Tibial nerve (tissue), 4 donors: ENCODE data around the gene ZRANB2. TPM values are rescaled to one million over a fixed set of nuclear protein-coding genes. Genes with fewer than 3 reads are reported as not detected.

Experiments
- DNase-seq, 2 donors: peaks; one replicate each; pipeline ENCODE4 v3.0.0-alpha.2; 2019; ENCODE audit warnings: low spot score in 2 of 2
- H3K27ac ChIP-seq, 4 donors: fragments of 200-600 bp; sonication (generic) in 3 of 4; one replicate each; pipeline ENCODE4 v1.5.1; 2017 to 2019; ENCODE audit warnings: mild to moderate bottlenecking in 1 of 4
- H3K27me3 ChIP-seq, 2 donors: fragments of 200-600 bp; sonication (generic) in 1 of 2; one replicate each; pipeline versions ENCODE4 v1.5.1 to v1.6.0; 2017 to 2019
- H3K36me3 ChIP-seq, 3 donors: fragments of 200-600 bp; sonication (generic); one replicate each; pipeline ENCODE4 v1.5.1; 2018 to 2019
- H3K4me1 ChIP-seq, 4 donors: fragments of 200-600 bp; sonication (generic) in 3 of 4; one replicate each; pipeline ENCODE4 v1.5.1; 2017 to 2019
- H3K4me3 ChIP-seq, 4 donors: fragments of 200-600 bp; sonication (generic) in 3 of 4; one replicate each; pipeline ENCODE4 v1.5.1; 2017 to 2019; ENCODE audit warnings: mild to moderate bottlenecking in 1 of 4, moderate library complexity in 1 of 4
- H3K9me3 ChIP-seq, 4 donors: fragments of 200-600 bp; sonication (generic) in 3 of 4; one replicate each; pipeline ENCODE4 v1.5.1; 2017 to 2019
- CTCF ChIP-seq, 5 experiments: fragments of 200-600 bp in 3 of 5; fragments of 450-650 bp in 2 of 5; sonication (generic) in 3 of 5; IDR thresholded peaks; one replicate each; pipeline ENCODE4 v1.5.1; 2016 to 2019; ENCODE audit warnings: antibody characterized with exemption in 5 of 5, mild to moderate bottlenecking in 3 of 5, moderate library complexity in 2 of 5
- EP300 ChIP-seq, 2 donors: sonication (generic); formaldehyde crosslinking; IDR thresholded peaks; one replicate each; pipeline ENCODE4 v1.6.1; 2017; ENCODE audit warnings: antibody characterized with exemption in 2 of 2, mild to moderate bottlenecking in 1 of 2
- POLR2A ChIP-seq, 2 donors: fragments of 450-650 bp; IDR thresholded peaks; one replicate each; pipeline ENCODE4 v1.6.1; 2017; ENCODE audit warnings: antibody characterized with exemption in 2 of 2, mild to moderate bottlenecking in 2 of 2, moderate library complexity in 2 of 2
- WGBS, 2 donors: methylation state at CpG; one replicate each; pipeline ENCODE4 v1.1.5; 2018; 5-methylcytosine and 5-hydroxymethylcytosine counted together
- total RNA-seq, 4 donors: library from RNA; depleted of rRNA; stranded (reverse); fragments of >200 nt; gene quantifications; one replicate each; pipeline ENCODE4 v1.1.0, GENCODE V29; 2016

Gene ZRANB2
- total RNA-seq, 4 donors from 2014 or later: 76.5 to 108 (median 96.1) TPM

- TF ChIP-seq POLR2A (IDR thresholded peaks at IDR 0.05) (no peak), EP300 (IDR thresholded peaks at IDR 0.05) (no peak), CTCF (IDR thresholded peaks at IDR 0.05) (no peak)
- Histone ChIP-seq H3K4me1 (peaks cover 0 to 21% (median 2%) of the 10 kb centered on the region in 4 donors), H3K27me3 (peaks cover 0 to 44% of the 10 kb centered on the region in 2 donors), H3K9me3 (no peaks in the 10 kb centered on the region), H3K36me3 (no peaks in the 10 kb centered on the region), H3K4me3 (peak overlapping the region; percentile 20 to 58 (median 28)), H3K27ac (no peak overlapping the region)
- 10 to 20% methylated on average over 32 to 62 of the region's 73 CpGs for WGBS, 2 donors
- no peak for DNase-seq
These were observed 33.8 kb downstream of the ZRANB2 start for GRCh38 chr1:71046891-71047634.

- no peak for DNase-seq
These were observed 35.3 kb downstream of the ZRANB2 start for GRCh38 chr1:71045463-71046028.

GRCh38 chr1:71044833-71045232 is 36.0 kb downstream of the ZRANB2 start:
- TF ChIP-seq CTCF (IDR thresholded peaks at IDR 0.05) (no peak), EP300 (IDR thresholded peaks at IDR 0.05) (no peak), POLR2A (IDR thresholded peaks at IDR 0.05) (no peak)
- Histone ChIP-seq H3K9me3 (no peaks in the 10 kb centered on the region), H3K4me3 (no peak overlapping the region), H3K27ac (no peak overlapping the region), H3K36me3 (no peaks in the 10 kb centered on the region), H3K4me1 (peaks cover 0 to 21% (median 2%) of the 10 kb centered on the region in 4 donors), H3K27me3 (peaks cover 0 to 44% of the 10 kb centered on the region in 2 donors)
- WGBS, 2 donors: 78 to 97% methylated on average over 1 of the region's 1 CpG
- no peak for DNase-seq

More at GRCh38 chr1:71045463-71046028, 35.3 kb downstream of the ZRANB2 start:
- H3K4me3 ChIP-seq: no peak overlapping the region
- TF ChIP-seq CTCF (IDR thresholded peaks at IDR 0.05): no peak
- no peak for TF ChIP-seq POLR2A (IDR thresholded peaks at IDR 0.05)
- TF ChIP-seq EP300 (IDR thresholded peaks at IDR 0.05): no peak
- H3K27ac ChIP-seq: no peak overlapping the region
- H3K9me3 ChIP-seq: no peaks in the 10 kb centered on the region
- H3K27me3 ChIP-seq: peaks cover 0 to 44% of the 10 kb centered on the region in 2 donors
- H3K36me3 ChIP-seq: no peaks in the 10 kb centered on the region
- peaks cover 0 to 21% (median 2%) of the 10 kb centered on the region in 4 donors for H3K4me1 ChIP-seq
- 78 to 89% methylated on average over 16 of the region's 16 CpGs for WGBS, 2 donors

- DNase-seq: no peak
- no peak overlapping the region for H3K27ac ChIP-seq
- no peak for TF ChIP-seq EP300 (IDR thresholded peaks at IDR 0.05)
- no peak for TF ChIP-seq POLR2A (IDR thresholded peaks at IDR 0.05)
- no peak for TF ChIP-seq CTCF (IDR thresholded peaks at IDR 0.05)
These were observed 37.8 kb downstream of the ZRANB2 start for GRCh38 chr1:71043065-71043464.

GRCh38 chr1:71041806-71042205 is 39.0 kb downstream of the ZRANB2 start:
- 79 to 81% methylated on average over 2 of the region's 2 CpGs for whole genome bisulfite sequencing, 2 donors
- Histone ChIP-seq H3K27ac (no peak overlapping the region), H3K36me3 (no peaks in the 10 kb centered on the region), H3K4me1 (peaks cover 0 to 6% (median 0%) of the 10 kb centered on the region in 4 donors), H3K4me3 (no peak overlapping the region), H3K9me3 (no peaks in the 10 kb centered on the region), H3K27me3 (peaks cover 0 to 24% of the 10 kb centered on the region in 2 donors)
- no peak for TF ChIP-seq POLR2A (IDR thresholded peaks at IDR 0.05)
- no peak for TF ChIP-seq CTCF (IDR thresholded peaks at IDR 0.05)
- TF ChIP-seq EP300 (IDR thresholded peaks at IDR 0.05): no peak
- DNase-seq: no peak

More at GRCh38 chr1:71043065-71043464, 37.8 kb downstream of the ZRANB2 start:
- H3K9me3 ChIP-seq: no peaks in the 10 kb centered on the region
- no peak overlapping the region for H3K4me3 ChIP-seq
- peaks cover 0 to 19% (median 2%) of the 10 kb centered on the region in 4 donors for H3K4me1 ChIP-seq
- no peaks in the 10 kb centered on the region for H3K36me3 ChIP-seq
- H3K27me3 ChIP-seq: peaks cover 0 to 37% of the 10 kb centered on the region in 2 donors
